ENCODE measurements around the gene HSD3B1. TPM values are rescaled to one million over a fixed set of nuclear protein-coding genes. Genes with fewer than 3 reads are reported as not detected.

HSD3B1 gene
- total and polyA plus RNA-seq, 9 of the 15 experiments (the other 6 are each of a cell fraction or from before 2014, with no cell fraction given), result not detected

GRCh38 chr1:119483441-119484200 lies 23.4 kb upstream of the HSD3B1 start (continued):
- no peak for TF ChIP-seq TBP (optimal IDR thresholded peaks at IDR 0.05; ENCODE audit: low read depth, low read length)

DNA sequence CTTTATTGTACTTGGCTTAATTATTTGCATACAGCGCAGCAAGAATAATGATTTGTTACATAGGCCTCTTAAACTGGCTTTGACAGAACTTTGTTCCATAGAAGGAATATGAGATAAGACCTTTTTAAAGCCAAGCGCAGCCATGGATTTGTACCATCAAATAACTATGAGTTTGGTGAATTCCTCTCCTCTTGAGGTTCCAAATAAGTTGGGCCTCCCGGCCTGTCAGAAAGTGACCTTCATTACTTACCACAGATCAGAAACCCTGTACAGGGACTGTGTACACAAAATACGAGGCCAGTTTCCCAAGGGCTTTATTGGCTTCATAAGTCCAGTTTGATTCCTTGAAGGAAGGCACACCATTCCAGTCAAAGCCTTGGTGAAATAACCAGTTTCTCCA lies 21.8 kb upstream of the HSD3B1 start:
- Histone ChIP-seq H3K4me2 (ENCODE audit: insufficient read depth, low read length) (no peak overlapping the region), H3K9ac (ENCODE audit: insufficient read depth in 1 of 2, low read depth in 2 of 2, low read length in 2 of 2) (no peak overlapping the region), H2AFZ (ENCODE audit: low read depth, low read length) (no peak overlapping the region), H3K4me3 (no peak overlapping the region), H3K79me2 (ENCODE audit: control insufficient read depth, insufficient read depth, low read length) (no peaks in the 10 kb centered on the region), H3K4me1 (replicated peaks in 1 of 2; ENCODE audit: control insufficient read depth in 2 of 2, insufficient read depth in 2 of 2, low read length in 2 of 2) (no peaks in the 10 kb centered on the region), H3K9me3 (replicated peaks; ENCODE audit: control insufficient read depth, insufficient read depth, low read depth, low read length) (no peaks in the 10 kb centered on the region), H3K27me3 (ENCODE audit: control insufficient read depth in 2 of 2, insufficient read depth in 2 of 2, low read length in 2 of 2) (no peaks in the 10 kb centered on the region), H3K27ac (ENCODE audit: extremely low read depth, low read depth, low read length) (no peak overlapping the region), H3K36me3 (ENCODE audit: control insufficient read depth, insufficient read depth, low read length) (no peaks in the 10 kb centered on the region), H3K9me1 (ENCODE audit: control insufficient read depth, insufficient read depth, low read length) (no peaks in the 10 kb centered on the region), H4K20me1 (replicated peaks; ENCODE audit: control insufficient read depth, insufficient read depth, low read length) (no peaks in the 10 kb centered on the region)
- no TSS peak for BruUV-seq (replicated peaks)
- intact Hi-C loops (cut with micrococcal nuclease), result no loop called here
- DNase-seq (ENCODE audit: extremely low read depth in 1 of 4, low spot score in 3 of 4) (no peak), FAIRE-seq (no peak), ATAC-seq (no peak)
- ChIA-PET CTCF (ENCODE audit: low intra/inter-chr PET ratio) (no interaction called here), POLR2A (no interaction called here)
- in situ Hi-C loops (cut with MboI), result no loop called here
- 0% methylated on average over 4 of the region's 4 CpGs for WGBS (ENCODE audit: insufficient coverage, low coverage, missing lambda C conversion rate)
- TF ChIP-seq DMBX1 (CRISPR knock-in tag; IDR thresholded peaks at IDR 0.05; ENCODE audit: borderline replicate concordance) (no peak), ELK3 (CRISPR knock-in tag; IDR thresholded peaks at IDR 0.05) (no peak), GATA2 (CRISPR knock-in tag; IDR thresholded peaks at IDR 0.05) (no peak), WHSC1 (IDR thresholded peaks at IDR 0.05; ENCODE audit: low read length) (no peak), E2F3 (CRISPR knock-in tag; IDR thresholded peaks at IDR 0.05) (no peak), POLR2G (IDR thresholded peaks at IDR 0.05; ENCODE audit: low read depth, low read length) (no peak), ZNF639 (CRISPR knock-in tag; conservative IDR thresholded peaks at IDR 0.05 in 1 of 2, IDR thresholded peaks at IDR 0.05 in 1 of 2) (no peak), KAT8 (IDR thresholded peaks at IDR 0.05; ENCODE audit: low read depth) (no peak), HSF4 (CRISPR knock-in tag; IDR thresholded peaks at IDR 0.05; ENCODE audit: borderline replicate concordance) (no peak), MEF2A (IDR thresholded peaks at IDR 0.05; ENCODE audit: control insufficient read depth, low read depth, low read length) (no peak), BRD9 (IDR thresholded peaks at IDR 0.05; ENCODE audit: low read depth, partially characterized antibody) (no peak)
- TF ChIP-seq, protein P1, sequence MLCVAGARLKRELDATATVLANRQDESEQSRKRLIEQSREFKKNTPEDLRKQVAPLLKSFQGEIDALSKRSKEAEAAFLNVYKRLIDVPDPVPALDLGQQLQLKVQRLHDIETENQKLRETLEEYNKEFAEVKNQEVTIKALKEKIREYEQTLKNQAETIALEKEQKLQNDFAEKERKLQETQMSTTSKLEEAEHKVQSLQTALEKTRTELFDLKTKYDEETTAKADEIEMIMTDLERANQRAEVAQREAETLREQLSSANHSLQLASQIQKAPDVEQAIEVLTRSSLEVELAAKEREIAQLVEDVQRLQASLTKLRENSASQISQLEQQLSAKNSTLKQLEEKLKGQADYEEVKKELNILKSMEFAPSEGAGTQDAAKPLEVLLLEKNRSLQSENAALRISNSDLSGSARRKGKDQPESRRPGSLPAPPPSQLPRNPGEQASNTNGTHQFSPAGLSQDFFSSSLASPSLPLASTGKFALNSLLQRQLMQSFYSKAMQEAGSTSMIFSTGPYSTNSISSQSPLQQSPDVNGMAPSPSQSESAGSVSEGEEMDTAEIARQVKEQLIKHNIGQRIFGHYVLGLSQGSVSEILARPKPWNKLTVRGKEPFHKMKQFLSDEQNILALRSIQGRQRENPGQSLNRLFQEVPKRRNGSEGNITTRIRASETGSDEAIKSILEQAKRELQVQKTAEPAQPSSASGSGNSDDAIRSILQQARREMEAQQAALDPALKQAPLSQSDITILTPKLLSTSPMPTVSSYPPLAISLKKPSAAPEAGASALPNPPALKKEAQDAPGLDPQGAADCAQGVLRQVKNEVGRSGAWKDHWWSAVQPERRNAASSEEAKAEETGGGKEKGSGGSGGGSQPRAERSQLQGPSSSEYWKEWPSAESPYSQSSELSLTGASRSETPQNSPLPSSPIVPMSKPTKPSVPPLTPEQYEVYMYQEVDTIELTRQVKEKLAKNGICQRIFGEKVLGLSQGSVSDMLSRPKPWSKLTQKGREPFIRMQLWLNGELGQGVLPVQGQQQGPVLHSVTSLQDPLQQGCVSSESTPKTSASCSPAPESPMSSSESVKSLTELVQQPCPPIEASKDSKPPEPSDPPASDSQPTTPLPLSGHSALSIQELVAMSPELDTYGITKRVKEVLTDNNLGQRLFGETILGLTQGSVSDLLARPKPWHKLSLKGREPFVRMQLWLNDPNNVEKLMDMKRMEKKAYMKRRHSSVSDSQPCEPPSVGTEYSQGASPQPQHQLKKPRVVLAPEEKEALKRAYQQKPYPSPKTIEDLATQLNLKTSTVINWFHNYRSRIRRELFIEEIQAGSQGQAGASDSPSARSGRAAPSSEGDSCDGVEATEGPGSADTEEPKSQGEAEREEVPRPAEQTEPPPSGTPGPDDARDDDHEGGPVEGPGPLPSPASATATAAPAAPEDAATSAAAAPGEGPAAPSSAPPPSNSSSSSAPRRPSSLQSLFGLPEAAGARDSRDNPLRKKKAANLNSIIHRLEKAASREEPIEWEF (CRISPR knock-in tag; IDR thresholded peaks at IDR 0.05), result no peak
